ENCODE measurements around the gene KDM6A. TPM values are rescaled to one million over a fixed set of nuclear protein-coding genes. Genes with fewer than 3 reads are reported as not detected.

Gene KDM6A
- total and polyA plus RNA-seq, 2 donors (not counting 1 experiment from before 2014, with no cell fraction given): 13.8 to 28.4 TPM

GRCh38 chrX:44876767-44877166 lies 3.8 kb downstream of the KDM6A start:
- no peak overlapping the region for H2AFZ ChIP-seq (ENCODE audit: low read length)
- H3K27ac ChIP-seq (ENCODE audit: insufficient read depth, low read length): no peak overlapping the region
- H3K9me3 ChIP-seq (ENCODE audit: control insufficient read depth, insufficient read depth, low read depth, low read length): no peaks in the 10 kb centered on the region
- peaks cover 74% of the 10 kb centered on the region for H3K79me2 ChIP-seq (ENCODE audit: control insufficient read depth, insufficient read depth, low read length)
- no peaks in the 10 kb centered on the region for H3K27me3 ChIP-seq (ENCODE audit: control insufficient read depth, insufficient read depth, low read length)
- no peaks in the 10 kb centered on the region for H3K36me3 ChIP-seq (ENCODE audit: control insufficient read depth, insufficient read depth, low read length)
- no peaks in the 10 kb centered on the region for H3K4me1 ChIP-seq (ENCODE audit: control insufficient read depth, extremely low read depth, insufficient read depth, low read length)
- H3K9ac ChIP-seq (ENCODE audit: insufficient read depth, low read length): no peak overlapping the region
- H3K4me3 ChIP-seq (replicated peaks in 1 of 4; ENCODE audit: control extremely low read depth in 1 of 4, insufficient read depth in 1 of 4, low read depth in 3 of 4, low read length in 4 of 4): no peak overlapping the region
- TF ChIP-seq CTCF (conservative IDR thresholded peaks at IDR 0.05 in 1 of 2, IDR thresholded peaks at IDR 0.05 in 1 of 2; ENCODE audit: low read depth in 1 of 2, low read length in 2 of 2): no peak
- no peak for TF ChIP-seq EZH2 (IDR thresholded peaks at IDR 0.05; ENCODE audit: low read length, missing control alignments)
- H3K4me2 ChIP-seq (ENCODE audit: extremely low read depth, insufficient read depth, low read length): no peak overlapping the region
- H4K20me1 ChIP-seq (ENCODE audit: control insufficient read depth, extremely low read depth, insufficient read depth, low read length): no peaks in the 10 kb centered on the region
- DNase-seq (ENCODE audit: low read depth in 2 of 2): no peak

- Histone ChIP-seq H3K27me3 (ENCODE audit: control insufficient read depth, insufficient read depth, low read length) (no peaks in the 10 kb centered on the region), H4K20me1 (ENCODE audit: control insufficient read depth, extremely low read depth, insufficient read depth, low read length) (no peaks in the 10 kb centered on the region), H3K9ac (ENCODE audit: insufficient read depth, low read length) (no peak overlapping the region), H3K4me2 (ENCODE audit: extremely low read depth, insufficient read depth, low read length) (no peak overlapping the region), H3K27ac (ENCODE audit: insufficient read depth, low read length) (no peak overlapping the region), H3K79me2 (ENCODE audit: control insufficient read depth, insufficient read depth, low read length) (peaks cover 87% of the 10 kb centered on the region), H2AFZ (ENCODE audit: low read length) (no peak overlapping the region), H3K4me1 (ENCODE audit: control insufficient read depth, extremely low read depth, insufficient read depth, low read length) (no peaks in the 10 kb centered on the region), H3K9me3 (ENCODE audit: control insufficient read depth, insufficient read depth, low read depth, low read length) (no peaks in the 10 kb centered on the region), H3K36me3 (ENCODE audit: control insufficient read depth, insufficient read depth, low read length) (no peaks in the 10 kb centered on the region), H3K4me3 (replicated peaks in 1 of 4; ENCODE audit: control extremely low read depth in 1 of 4, insufficient read depth in 1 of 4, low read depth in 3 of 4, low read length in 4 of 4) (no peak overlapping the region)
- TF ChIP-seq CTCF (conservative IDR thresholded peaks at IDR 0.05 in 1 of 2, IDR thresholded peaks at IDR 0.05 in 1 of 2; ENCODE audit: low read depth in 1 of 2, low read length in 2 of 2) (no peak), EZH2 (IDR thresholded peaks at IDR 0.05; ENCODE audit: low read length, missing control alignments) (no peak)
- DNase-seq (ENCODE audit: low read depth in 2 of 2): no peak
These were observed 5.8 kb downstream of the KDM6A start for GRCh38 chrX:44878780-44879179.

DNA sequence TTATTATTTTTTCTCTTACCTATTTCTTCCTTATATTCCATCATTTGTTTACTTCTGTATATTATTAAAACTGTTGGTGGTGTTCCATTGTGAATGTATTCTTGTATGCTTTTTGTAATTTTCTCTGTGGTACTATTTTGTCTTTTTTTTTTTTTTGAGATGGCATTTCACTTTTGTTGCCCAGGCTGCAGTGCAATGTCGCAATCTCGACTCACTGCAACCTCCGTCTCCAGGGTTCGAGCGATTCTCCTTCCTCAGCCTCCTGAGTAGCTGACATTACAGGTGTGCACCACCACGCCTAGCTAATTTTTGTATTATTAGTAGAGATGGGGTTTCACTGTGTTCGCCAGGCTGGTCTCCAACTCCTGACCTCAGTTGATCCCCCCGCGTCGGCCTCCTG lies 8.6 kb downstream of the KDM6A start:
- no peak overlapping the region for H3K27ac ChIP-seq (ENCODE audit: insufficient read depth, low read length)
- H4K20me1 ChIP-seq (ENCODE audit: control insufficient read depth, extremely low read depth, insufficient read depth, low read length): no peaks in the 10 kb centered on the region
- H3K4me1 ChIP-seq (ENCODE audit: control insufficient read depth, extremely low read depth, insufficient read depth, low read length): no peaks in the 10 kb centered on the region
- no peak for DNase-seq (ENCODE audit: low read depth in 2 of 2)
- H3K4me3 ChIP-seq (replicated peaks in 1 of 4; ENCODE audit: control extremely low read depth in 1 of 4, insufficient read depth in 1 of 4, low read depth in 3 of 4, low read length in 4 of 4): no peak overlapping the region
- H3K9ac ChIP-seq (ENCODE audit: insufficient read depth, low read length): no peak overlapping the region
- no peaks in the 10 kb centered on the region for H3K9me3 ChIP-seq (ENCODE audit: control insufficient read depth, insufficient read depth, low read depth, low read length)
- H3K79me2 ChIP-seq (ENCODE audit: control insufficient read depth, insufficient read depth, low read length): peaks cover 83% of the 10 kb centered on the region
- H3K27me3 ChIP-seq (ENCODE audit: control insufficient read depth, insufficient read depth, low read length): no peaks in the 10 kb centered on the region
- H2AFZ ChIP-seq (ENCODE audit: low read length): no peak overlapping the region
- no peak overlapping the region for H3K4me2 ChIP-seq (ENCODE audit: extremely low read depth, insufficient read depth, low read length)
- TF ChIP-seq EZH2 (IDR thresholded peaks at IDR 0.05; ENCODE audit: low read length, missing control alignments) (no peak), CTCF (conservative IDR thresholded peaks at IDR 0.05 in 1 of 2, IDR thresholded peaks at IDR 0.05 in 1 of 2; ENCODE audit: low read depth in 1 of 2, low read length in 2 of 2) (no peak)
- H3K36me3 ChIP-seq (ENCODE audit: control insufficient read depth, insufficient read depth, low read length): no peaks in the 10 kb centered on the region
